ENCODE data around the gene INSM2. TPM values are rescaled to one million over a fixed set of nuclear protein-coding genes. Genes with fewer than 3 reads are reported as not detected.

The INSM2 gene
- total RNA-seq, 4 donors from 2014 or later: not detected

GRCh38 chr14:35558680-35559079, 24.7 kb downstream of the INSM2 start:
- no peak for DNase-seq (ENCODE audit: low spot score in 2 of 2)
- TF ChIP-seq, protein P1, sequence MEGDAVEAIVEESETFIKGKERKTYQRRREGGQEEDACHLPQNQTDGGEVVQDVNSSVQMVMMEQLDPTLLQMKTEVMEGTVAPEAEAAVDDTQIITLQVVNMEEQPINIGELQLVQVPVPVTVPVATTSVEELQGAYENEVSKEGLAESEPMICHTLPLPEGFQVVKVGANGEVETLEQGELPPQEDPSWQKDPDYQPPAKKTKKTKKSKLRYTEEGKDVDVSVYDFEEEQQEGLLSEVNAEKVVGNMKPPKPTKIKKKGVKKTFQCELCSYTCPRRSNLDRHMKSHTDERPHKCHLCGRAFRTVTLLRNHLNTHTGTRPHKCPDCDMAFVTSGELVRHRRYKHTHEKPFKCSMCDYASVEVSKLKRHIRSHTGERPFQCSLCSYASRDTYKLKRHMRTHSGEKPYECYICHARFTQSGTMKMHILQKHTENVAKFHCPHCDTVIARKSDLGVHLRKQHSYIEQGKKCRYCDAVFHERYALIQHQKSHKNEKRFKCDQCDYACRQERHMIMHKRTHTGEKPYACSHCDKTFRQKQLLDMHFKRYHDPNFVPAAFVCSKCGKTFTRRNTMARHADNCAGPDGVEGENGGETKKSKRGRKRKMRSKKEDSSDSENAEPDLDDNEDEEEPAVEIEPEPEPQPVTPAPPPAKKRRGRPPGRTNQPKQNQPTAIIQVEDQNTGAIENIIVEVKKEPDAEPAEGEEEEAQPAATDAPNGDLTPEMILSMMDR (IDR thresholded peaks at IDR 0.05): no peak
- no peak for TF ChIP-seq POLR2AphosphoS5 (IDR thresholded peaks at IDR 0.05)
- no peak for TF ChIP-seq EP300 (IDR thresholded peaks at IDR 0.05)
- TF ChIP-seq POLR2A (IDR thresholded peaks at IDR 0.05): no peak
- no peak overlapping the region for H3K4me3 ChIP-seq
- WGBS: 74% methylated on average over 2 of the region's 2 CpGs
- no peaks in the 10 kb centered on the region for H3K27me3 ChIP-seq
- no peaks in the 10 kb centered on the region for H3K9me3 ChIP-seq
- H3K36me3 ChIP-seq: no peaks in the 10 kb centered on the region
- no peak overlapping the region for H3K27ac ChIP-seq
- H3K4me1 ChIP-seq: no peaks in the 10 kb centered on the region

- Histone ChIP-seq H3K36me3 (no peaks in the 10 kb centered on the region), H3K27ac (no peak overlapping the region), H3K4me3 (no peak overlapping the region), H3K27me3 (no peaks in the 10 kb centered on the region), H3K9me3 (no peaks in the 10 kb centered on the region), H3K4me1 (no peaks in the 10 kb centered on the region)
- WGBS: 95% methylated on average over 4 of the region's 4 CpGs
- TF ChIP-seq POLR2A (IDR thresholded peaks at IDR 0.05): no peak
- no peak for DNase-seq (ENCODE audit: low spot score in 2 of 2)
Measured at GRCh38 chr14:35565871-35566464, 32.0 kb downstream of the INSM2 start.

GRCh38 chr14:35571598-35571997, 37.6 kb downstream of the INSM2 start:
- no peak for TF ChIP-seq POLR2AphosphoS5 (IDR thresholded peaks at IDR 0.05)
- no peak for TF ChIP-seq POLR2A (IDR thresholded peaks at IDR 0.05)
- TF ChIP-seq EP300 (IDR thresholded peaks at IDR 0.05): no peak
- H3K4me1 ChIP-seq: peaks cover 2% of the 10 kb centered on the region
- no peaks in the 10 kb centered on the region for H3K27me3 ChIP-seq
- no peak overlapping the region for H3K27ac ChIP-seq
- no peak overlapping the region for H3K4me3 ChIP-seq
- no peaks in the 10 kb centered on the region for H3K9me3 ChIP-seq
- H3K36me3 ChIP-seq: peaks cover 7% of the 10 kb centered on the region
- no peak for DNase-seq (ENCODE audit: low spot score in 2 of 2)
- WGBS: 98% methylated on average over 8 of the region's 8 CpGs

DNA sequence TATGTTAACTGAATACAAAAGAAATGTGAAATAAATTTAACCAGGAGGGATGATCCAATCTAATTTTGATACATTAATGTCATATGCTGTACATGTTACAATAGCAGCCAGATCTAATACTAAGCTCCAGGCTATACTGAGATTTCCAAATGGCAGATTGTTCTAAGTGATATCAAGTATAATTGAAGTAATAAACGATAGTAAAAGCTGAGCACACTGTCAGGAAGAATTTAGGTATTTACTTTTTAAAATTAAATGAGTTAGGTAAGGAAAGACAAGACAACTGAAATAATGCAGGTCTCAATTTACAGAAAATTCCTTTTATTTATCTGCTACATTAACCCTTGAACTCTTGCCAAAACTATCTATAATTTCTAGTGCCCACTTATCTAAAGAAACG, 39.9 kb downstream of the INSM2 start:
- Histone ChIP-seq H3K9me3 (no peaks in the 10 kb centered on the region), H3K4me3 (no peak overlapping the region), H3K36me3 (peaks cover 9% of the 10 kb centered on the region), H3K27ac (no peak overlapping the region), H3K4me1 (peaks cover 2% of the 10 kb centered on the region), H3K27me3 (no peaks in the 10 kb centered on the region)
- WGBS: 62% methylated on average over 2 of the region's 2 CpGs
- no peak for DNase-seq (ENCODE audit: low spot score in 2 of 2)
- TF ChIP-seq, protein P1 (IDR thresholded peaks at IDR 0.05): no peak
- TF ChIP-seq POLR2AphosphoS5 (IDR thresholded peaks at IDR 0.05) (no peak), POLR2A (IDR thresholded peaks at IDR 0.05) (no peak), EP300 (IDR thresholded peaks at IDR 0.05) (no peak)

- TF ChIP-seq POLR2A (IDR thresholded peaks at IDR 0.05): no peak
- no peak for TF ChIP-seq EP300 (IDR thresholded peaks at IDR 0.05)
- TF ChIP-seq, protein P1 (IDR thresholded peaks at IDR 0.05): no peak
- TF ChIP-seq POLR2AphosphoS5 (IDR thresholded peaks at IDR 0.05): no peak
- Histone ChIP-seq H3K9me3 (no peaks in the 10 kb centered on the region), H3K27ac (no peak overlapping the region), H3K4me1 (peaks cover 2% of the 10 kb centered on the region), H3K4me3 (no peak overlapping the region), H3K36me3 (peaks cover 15% of the 10 kb centered on the region), H3K27me3 (no peaks in the 10 kb centered on the region)
- DNase-seq (ENCODE audit: low spot score in 2 of 2): no peak
Measured at GRCh38 chr14:35576260-35576659, 42.3 kb downstream of the INSM2 start.

GRCh38 chr14:35576856-35577255, 42.9 kb downstream of the INSM2 start:
- Histone ChIP-seq H3K27ac (no peak overlapping the region), H3K4me3 (no peak overlapping the region), H3K9me3 (no peaks in the 10 kb centered on the region), H3K36me3 (peaks cover 13% of the 10 kb centered on the region), H3K4me1 (peaks cover 2% of the 10 kb centered on the region), H3K27me3 (no peaks in the 10 kb centered on the region)
- DNase-seq (ENCODE audit: low spot score in 2 of 2): no peak
- TF ChIP-seq, protein P1 (IDR thresholded peaks at IDR 0.05): no peak
- TF ChIP-seq POLR2A (IDR thresholded peaks at IDR 0.05) (no peak), POLR2AphosphoS5 (IDR thresholded peaks at IDR 0.05) (no peak), EP300 (IDR thresholded peaks at IDR 0.05) (no peak)
- WGBS: 100% methylated on average over 1 of the region's 1 CpG

Data from suprapubic skin (tissue), 4 donors.